WI38 (cell line): ENCODE data around the gene LGALS7B.

Experiments used
- H3K4me3 ChIP-seq: 2 replicates; pipeline ENCODE4 v1.5.1; 2011; ENCODE audit warnings: low read depth, mild to moderate bottlenecking, control low read depth, low read length
- CTCF ChIP-seq: IDR thresholded peaks from 2 replicates; pipeline ENCODE4 v1.5.1; 2012; ENCODE audit warnings: low read depth, mild to moderate bottlenecking, control low read depth, low read length

LGALS7B gene

DNA sequence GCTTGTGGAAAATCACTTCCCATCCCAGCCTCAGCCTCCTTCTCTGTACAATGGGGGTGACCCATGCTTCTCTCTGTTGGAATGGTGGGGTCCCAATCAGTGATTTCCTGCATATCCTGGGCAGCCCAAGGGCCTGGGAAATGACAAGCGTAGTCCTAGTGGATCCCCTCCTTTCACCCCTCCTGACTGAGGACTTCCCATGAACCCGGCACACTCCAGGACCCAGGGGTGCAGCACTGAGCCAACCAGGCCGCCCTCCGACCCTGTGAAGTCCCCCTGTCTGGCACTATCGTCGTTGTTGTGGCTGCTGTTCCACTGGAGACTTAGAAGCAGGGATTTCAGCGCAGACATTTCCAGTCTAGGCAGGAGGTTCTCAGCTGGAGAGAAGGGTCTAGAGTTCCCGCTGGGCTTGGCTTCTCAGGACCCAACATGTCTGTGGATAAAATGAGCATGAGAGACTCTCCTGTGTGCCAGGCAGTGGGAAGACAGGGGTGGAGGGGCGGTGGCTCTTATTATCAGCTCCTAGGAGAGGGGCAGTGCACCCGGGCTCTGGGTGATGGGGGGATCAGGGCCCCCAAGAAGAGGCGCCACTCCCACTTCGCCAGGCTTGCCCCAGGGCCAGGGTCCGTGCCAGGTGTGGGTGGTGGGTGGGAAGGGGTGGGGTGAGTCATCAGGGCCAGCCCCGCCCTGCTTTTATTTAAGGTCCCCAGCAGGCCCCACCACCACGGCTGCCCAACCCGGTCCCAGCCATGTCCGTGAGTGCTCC, at the start of gene LGALS7B:
Gene LGALS7B, plus strand, starts transcription at position 723 of the 766 bp plus-strand sequence. Its CDS starts 27 bp downstream, at position 750.
- TF ChIP-seq CTCF: no peak
- no peak within 1 kb of the TSS for H3K4me3 ChIP-seq

DNA sequence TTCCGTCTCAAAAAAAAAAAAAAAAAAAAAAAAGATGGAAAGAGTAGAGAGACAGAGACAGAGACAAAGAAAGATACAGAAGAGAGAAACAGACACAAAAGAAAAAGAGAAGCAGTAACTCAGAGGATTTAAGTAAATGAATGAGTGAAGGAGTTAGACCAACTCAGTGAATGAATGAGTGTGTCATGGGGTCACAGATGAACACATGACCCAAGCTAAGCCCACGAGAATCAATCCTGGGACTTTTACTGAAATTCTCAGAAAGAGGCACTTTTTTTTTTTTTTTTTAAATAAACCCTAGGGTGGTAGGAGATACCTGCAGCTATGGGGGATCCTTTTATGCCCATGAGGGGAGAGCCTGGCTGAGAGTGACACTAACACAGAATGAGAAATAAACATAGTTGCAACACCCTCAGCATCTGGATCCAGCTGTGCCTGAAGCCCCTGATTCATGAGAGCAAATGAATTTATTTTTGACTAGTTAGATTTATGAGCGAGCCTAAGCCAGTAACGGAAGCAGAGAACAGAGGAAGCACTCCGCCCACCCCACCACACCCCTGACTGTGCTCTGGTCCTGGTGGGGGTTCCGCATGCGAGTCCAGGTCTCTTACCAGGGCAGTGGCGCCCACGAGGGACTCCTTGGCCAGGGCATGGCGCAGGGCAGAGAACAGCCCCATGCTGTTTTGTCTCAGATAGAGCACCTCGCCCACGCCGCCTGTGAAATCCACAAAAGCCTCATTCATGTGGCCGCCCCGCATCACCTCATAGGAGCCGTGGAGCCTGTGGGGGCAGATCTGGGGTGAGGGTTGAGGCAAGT, 49.4 kb upstream of the LGALS7B start:
- no peak for TF ChIP-seq CTCF
- no peak overlapping the region for H3K4me3 ChIP-seq

DNA sequence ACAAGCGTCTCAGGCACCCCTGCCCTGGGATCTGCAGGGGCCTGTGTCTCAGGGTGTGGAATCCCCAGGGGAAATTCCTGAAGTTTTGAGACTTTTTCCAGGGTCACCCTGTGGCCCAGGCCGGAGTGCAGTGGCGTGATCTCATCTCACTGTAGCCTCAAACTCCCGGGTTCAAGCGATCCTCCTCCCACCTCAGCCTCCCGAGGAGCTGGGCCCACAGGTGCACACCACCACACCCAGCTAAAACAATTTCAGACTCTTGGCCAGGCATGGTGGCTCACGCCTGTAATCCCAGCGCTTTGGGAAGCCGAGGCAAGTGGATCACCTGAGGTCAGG, 48.8 kb upstream of the LGALS7B start:
- no peak for TF ChIP-seq CTCF
- no peak overlapping the region for H3K4me3 ChIP-seq

DNA sequence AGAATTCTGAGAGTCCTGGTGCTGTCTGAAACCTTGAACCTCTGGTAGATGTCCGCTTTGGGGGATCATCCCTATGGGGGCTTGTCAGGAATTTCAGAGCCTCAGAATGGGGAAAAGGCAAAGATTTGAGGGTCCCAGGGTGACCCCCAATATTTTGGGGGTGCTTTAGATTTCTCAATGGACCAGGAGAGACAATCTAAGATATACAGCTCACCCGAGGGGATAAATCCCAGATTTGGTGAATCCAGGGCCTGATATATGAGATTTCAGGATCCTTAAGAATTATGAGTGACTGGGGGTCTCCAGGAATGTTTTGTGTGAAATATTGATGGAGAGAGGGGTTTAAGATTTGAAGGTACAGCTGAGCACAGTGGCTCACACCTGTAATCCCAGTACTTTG, 48.1 kb upstream of the LGALS7B start:
- no peak for TF ChIP-seq CTCF
- no peak overlapping the region for H3K4me3 ChIP-seq

DNA sequence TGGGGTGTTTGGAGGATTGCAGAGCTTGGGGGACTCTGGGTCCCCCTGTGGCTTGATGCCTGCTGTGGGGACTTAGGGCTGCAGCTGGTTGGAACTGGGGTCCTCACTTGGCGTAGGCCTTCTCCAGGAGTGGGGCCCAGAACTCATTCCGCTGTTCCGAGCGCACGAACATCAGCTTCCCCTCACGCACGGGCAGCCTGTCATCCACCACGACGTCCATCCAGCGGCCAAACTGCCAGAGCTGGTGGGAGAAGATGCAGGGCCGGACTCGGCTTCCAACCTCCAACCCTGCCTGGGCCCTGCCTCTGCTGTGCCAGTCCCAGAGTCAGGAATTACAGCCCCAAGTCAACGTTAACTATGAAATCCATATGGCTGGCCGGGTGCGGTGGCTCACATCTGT, 47.3 kb upstream of the LGALS7B start:
- H3K4me3 ChIP-seq: no peak overlapping the region
- no peak for TF ChIP-seq CTCF

DNA sequence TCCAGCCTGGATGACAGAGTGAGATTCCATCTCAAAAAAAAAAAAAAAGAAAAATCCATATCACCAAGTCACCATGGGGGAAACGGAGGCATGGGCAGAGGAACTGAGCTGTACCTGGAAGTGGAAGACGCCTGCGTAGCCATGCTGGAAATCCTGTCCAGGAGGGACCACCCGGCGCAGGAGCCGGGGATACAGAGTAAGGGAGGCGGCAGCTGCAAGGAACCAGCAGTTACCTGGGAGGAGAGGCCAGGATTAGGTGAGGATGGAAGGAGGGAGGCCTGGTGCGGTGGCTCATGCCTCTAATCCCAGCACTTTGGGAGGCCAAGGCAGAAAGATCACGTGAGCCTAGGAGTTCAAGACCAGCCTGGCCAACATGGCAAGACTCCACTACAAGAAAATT, 46.7 kb upstream of the LGALS7B start:
- H3K4me3 ChIP-seq: no peak overlapping the region
- no peak for TF ChIP-seq CTCF

- TF ChIP-seq CTCF: no peak
These were observed 46.1 kb upstream of the LGALS7B start for GRCh38 chr19:38742906-38743305.

More at GRCh38 chr19:38742906-38743305, 46.1 kb upstream of the LGALS7B start:
- H3K4me3 ChIP-seq: no peak overlapping the region
